WTC11 (cell line): ENCODE data around the gene ARHGAP22. TPM values are rescaled to one million over a fixed set of nuclear protein-coding genes. Genes with fewer than 3 reads are reported as not detected.

Experiments used
- ATAC-seq: fragments of 200-7000 bp; cut with Tn5 transposase; 2 replicates; pipeline ENCODE4 v1.10.0; 2021; ENCODE audit warnings: mild to moderate bottlenecking, moderate library complexity
- CTCF ChIA-PET: fragments of 300-600 bp; sonication (Branson Sonifier 250); formaldehyde crosslinking; loops from one replicate; lab custom pipeline; 2021; ENCODE audit warnings: antibody characterized with exemption; lab: Charles Lee
- POLR2A ChIA-PET: fragments of 350-600 bp; sonication (Branson Sonifier 250); formaldehyde crosslinking; loops from one replicate; lab custom pipeline; 2021; ENCODE audit warnings: antibody characterized with exemption; lab: Charles Lee
- DNase-seq: peaks from one replicate; pipeline ENCODE4 v3.0.0; 2021; ENCODE audit warnings: low spot score
- H3K27ac Mint-ChIP-seq: 2 replicates; pipeline ENCODE4 v1.8.0; 2021; ENCODE audit warnings: mixed read lengths
- H3K27me3 Mint-ChIP-seq: 2 replicates; pipeline ENCODE4 v1.8.0; 2021; ENCODE audit warnings: low read depth, mild to moderate bottlenecking, moderate library complexity, mixed read lengths
- H3K36me3 Mint-ChIP-seq: 2 replicates; pipeline ENCODE4 v1.8.0; 2021; ENCODE audit warnings: mixed read lengths
- H3K4me1 Mint-ChIP-seq: 2 replicates; pipeline ENCODE4 v1.8.0; 2022; ENCODE audit warnings: mixed read lengths
- H3K4me3 Mint-ChIP-seq: 2 replicates; pipeline ENCODE4 v1.8.0; 2021; ENCODE audit warnings: mild to moderate bottlenecking, moderate library complexity, mixed read lengths
- H3K9me3 Mint-ChIP-seq: 2 replicates; pipeline ENCODE4 v1.8.0; 2021; ENCODE audit warnings: mixed read lengths
- AFF4 ChIP-seq: sonication (generic); formaldehyde crosslinking; IDR thresholded peaks from 2 replicates; pipeline ENCODE4 v1.8.1; 2023; ENCODE audit warnings: mild to moderate bottlenecking, missing genetic modification reagents, borderline replicate concordance
- ARID4B ChIP-seq: sonication (generic); formaldehyde crosslinking; IDR thresholded peaks from 2 replicates; pipeline ENCODE4 v1.8.0; 2023; ENCODE audit warnings: missing genetic modification reagents, mild to moderate bottlenecking, borderline replicate concordance
- ERG ChIP-seq: fragments of 250-450 bp; sonication (Bioruptor Pico); IDR thresholded peaks from 2 replicates; pipeline ENCODE4 v1.8.0; 2021; ENCODE audit warnings: mild to moderate bottlenecking
- GTF2I ChIP-seq: fragments of 250-450 bp; sonication (Bioruptor Pico); conservative IDR thresholded peaks from 2 replicates; pipeline ENCODE4 v1.4.0; 2021; ENCODE audit warnings: mild to moderate bottlenecking
- HMGA2 ChIP-seq: fragments of 250-450 bp; sonication (Bioruptor Pico); IDR thresholded peaks from 2 replicates; pipeline ENCODE4 v1.4.0; 2021; ENCODE audit warnings: mild to moderate bottlenecking, moderate library complexity
- IRF2 ChIP-seq: sonication (generic); formaldehyde crosslinking; IDR thresholded peaks from 2 replicates; pipeline ENCODE4 v1.8.0; 2022; ENCODE audit warnings: low read depth, missing genetic modification reagents, borderline replicate concordance
- MLX ChIP-seq: sonication (generic); formaldehyde crosslinking; IDR thresholded peaks from 2 replicates; pipeline ENCODE4 v1.8.1; 2023; ENCODE audit warnings: mild to moderate bottlenecking, missing genetic modification reagents, moderate library complexity
- MYBL2 ChIP-seq: sonication (generic); formaldehyde crosslinking; IDR thresholded peaks from 2 replicates; pipeline ENCODE4 v1.8.1; 2023; ENCODE audit warnings: mild to moderate bottlenecking, moderate library complexity, missing genetic modification reagents
- NFATC4 ChIP-seq: fragments of 250-450 bp; sonication (Bioruptor Pico); IDR thresholded peaks from 2 replicates; pipeline ENCODE4 v1.9.0; 2021; ENCODE audit warnings: mild to moderate bottlenecking
- NFYB ChIP-seq: sonication (generic); formaldehyde crosslinking; conservative IDR thresholded peaks from 2 replicates; pipeline ENCODE4 v1.8.0; 2022; ENCODE audit warnings: low read depth, missing genetic modification reagents
- TCF7 ChIP-seq: sonication (generic); formaldehyde crosslinking; IDR thresholded peaks from 2 replicates; pipeline ENCODE4 v1.8.0; 2022; ENCODE audit warnings: mild to moderate bottlenecking, low read depth, missing genetic modification reagents, moderate library complexity
- TEAD4 ChIP-seq: sonication (generic); formaldehyde crosslinking; IDR thresholded peaks from 2 replicates; pipeline ENCODE4 v1.8.0; 2022; ENCODE audit warnings: mild to moderate bottlenecking, missing genetic modification reagents
- TP53 ChIP-seq: sonication (generic); formaldehyde crosslinking; IDR thresholded peaks from 2 replicates; pipeline ENCODE4 v1.8.1; 2023; ENCODE audit warnings: mild to moderate bottlenecking, missing genetic modification reagents
- ZBTB43 ChIP-seq: sonication (generic); formaldehyde crosslinking; IDR thresholded peaks from 2 replicates; pipeline ENCODE4 v1.8.1; 2023; ENCODE audit warnings: mild to moderate bottlenecking, missing genetic modification reagents
- ZMAT4 ChIP-seq: fragments of 250-450 bp; sonication (Bioruptor Pico); IDR thresholded peaks from 2 replicates; pipeline ENCODE4 v1.9.0; 2021; ENCODE audit warnings: mild to moderate bottlenecking
- ZNF138 ChIP-seq: sonication (generic); formaldehyde crosslinking; conservative IDR thresholded peaks from 2 replicates; pipeline ENCODE4 v1.8.1; 2022; ENCODE audit warnings: mild to moderate bottlenecking, moderate library complexity, missing genetic modification reagents
- ZNF423 ChIP-seq: fragments of 250-450 bp; sonication (Bioruptor Pico); IDR thresholded peaks from 2 replicates; pipeline ENCODE4 v2.1.2; 2022; ENCODE audit warnings: mild to moderate bottlenecking, moderate library complexity
- total RNA-seq: library from RNA; stranded (reverse); gene quantifications from 3 replicates; pipeline ENCODE4 v1.2.3, GENCODE V29; 2021

Gene ARHGAP22
- total RNA-seq, 1 experiment from 2014 or later, result 8.6 TPM

- Mint-ChIP-seq H3K4me1 (peaks cover 50% of the 10 kb centered on the region), H3K9me3 (peaks cover 14% of the 10 kb centered on the region), H3K27me3 (no peaks in the 10 kb centered on the region; the same call in 1 of the 2 replicates), H3K4me3 (no peak overlapping the region), H3K27ac (peak overlapping the region; percentile 22; the same call in 1 of the 2 replicates), H3K36me3 (peaks cover 15% of the 10 kb centered on the region)
- no peak for ATAC-seq
- TF ChIP-seq TP53 (CRISPR knock-in tag) (no peak), IRF2 (CRISPR knock-in tag) (no peak), TCF7 (CRISPR knock-in tag) (no peak), MLX (CRISPR knock-in tag) (no peak), ERG (no peak), AFF4 (no peak), NFYB (CRISPR knock-in tag) (no peak), MYBL2 (CRISPR knock-in tag) (no peak), ZBTB43 (CRISPR knock-in tag) (no peak), ZNF423 (CRISPR knock-in tag) (no peak), GTF2I (CRISPR knock-in tag) (no peak), NFATC4 (CRISPR knock-in tag) (no peak), TEAD4 (CRISPR knock-in tag) (no peak), HMGA2 (CRISPR knock-in tag) (no peak), ZNF138 (CRISPR knock-in tag) (no peak), ARID4B (no peak), ZMAT4 (CRISPR knock-in tag) (no peak)
- ChIA-PET CTCF (no interaction called here), POLR2A (no interaction called here)
- DNase-seq, result no peak
Observed at GRCh38 chr10:48474765-48475365, 130.0 kb downstream of the ARHGAP22 start.
